Measurements from ENCODE around the gene LPP. TPM values are rescaled to one million over a fixed set of nuclear protein-coding genes. Genes with fewer than 3 reads are reported as not detected.

Gene LPP
- total RNA-seq, 1 experiment from 2014 or later = 264 TPM

DNA sequence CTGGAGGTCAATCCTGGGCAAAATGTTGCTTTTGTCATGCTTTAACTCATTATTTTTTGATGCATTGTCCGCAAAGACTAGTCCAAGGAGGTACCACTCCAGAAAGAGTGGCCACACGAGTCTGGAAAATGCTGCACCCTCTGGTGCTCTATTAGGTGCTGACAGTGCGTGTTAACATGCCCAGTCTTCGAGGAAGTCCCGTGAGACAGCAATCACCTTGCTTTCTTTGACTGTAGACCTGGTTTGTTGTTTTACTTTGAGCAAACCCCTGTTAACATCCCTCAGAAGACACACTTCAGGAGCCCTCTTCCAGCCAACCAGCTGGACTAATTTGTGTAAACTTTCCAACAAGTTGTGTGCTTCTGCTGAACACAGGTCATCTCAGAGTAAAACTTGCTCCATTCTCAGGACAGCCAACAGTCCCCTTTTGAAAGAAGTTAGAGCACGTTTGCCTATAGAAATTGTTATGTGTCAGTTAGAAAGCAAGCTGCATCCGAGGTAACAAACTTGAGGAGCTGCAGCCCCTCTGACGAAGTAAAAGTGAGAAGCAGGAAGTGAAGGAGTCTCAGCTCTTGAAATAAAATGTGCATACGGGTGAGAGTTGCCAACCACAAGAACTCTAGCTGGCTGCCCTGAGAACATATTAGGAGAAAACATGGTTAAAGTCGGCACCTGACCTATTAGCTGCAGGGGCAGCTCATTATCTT, 205.0 kb downstream of the LPP start:
- peaks cover 15% of the 10 kb centered on the region for H3K4me1 Mint-ChIP-seq (ENCODE audit: low read depth, unreplicated experiment)
- intact Hi-C loops (cut with micrococcal nuclease; ENCODE audit: unreplicated experiment) = no loop called here
- H3K36me3 Mint-ChIP-seq (ENCODE audit: insufficient read depth, unreplicated experiment) = no peaks in the 10 kb centered on the region
- no peak overlapping the region for H3K4me3 Mint-ChIP-seq (ENCODE audit: low read depth, unreplicated experiment)
- DNase-seq = no peak
- no peaks in the 10 kb centered on the region for H3K27me3 Mint-ChIP-seq (ENCODE audit: unreplicated experiment)
- TF ChIP-seq, protein P1, sequence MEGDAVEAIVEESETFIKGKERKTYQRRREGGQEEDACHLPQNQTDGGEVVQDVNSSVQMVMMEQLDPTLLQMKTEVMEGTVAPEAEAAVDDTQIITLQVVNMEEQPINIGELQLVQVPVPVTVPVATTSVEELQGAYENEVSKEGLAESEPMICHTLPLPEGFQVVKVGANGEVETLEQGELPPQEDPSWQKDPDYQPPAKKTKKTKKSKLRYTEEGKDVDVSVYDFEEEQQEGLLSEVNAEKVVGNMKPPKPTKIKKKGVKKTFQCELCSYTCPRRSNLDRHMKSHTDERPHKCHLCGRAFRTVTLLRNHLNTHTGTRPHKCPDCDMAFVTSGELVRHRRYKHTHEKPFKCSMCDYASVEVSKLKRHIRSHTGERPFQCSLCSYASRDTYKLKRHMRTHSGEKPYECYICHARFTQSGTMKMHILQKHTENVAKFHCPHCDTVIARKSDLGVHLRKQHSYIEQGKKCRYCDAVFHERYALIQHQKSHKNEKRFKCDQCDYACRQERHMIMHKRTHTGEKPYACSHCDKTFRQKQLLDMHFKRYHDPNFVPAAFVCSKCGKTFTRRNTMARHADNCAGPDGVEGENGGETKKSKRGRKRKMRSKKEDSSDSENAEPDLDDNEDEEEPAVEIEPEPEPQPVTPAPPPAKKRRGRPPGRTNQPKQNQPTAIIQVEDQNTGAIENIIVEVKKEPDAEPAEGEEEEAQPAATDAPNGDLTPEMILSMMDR (IDR thresholded peaks at IDR 0.05; ENCODE audit: unreplicated experiment) = no peak
- H3K9me3 Mint-ChIP-seq (ENCODE audit: low read depth, unreplicated experiment) = no peaks in the 10 kb centered on the region
- BruUV-seq (replicated peaks) = no TSS peak
- no peak overlapping the region for H3K27ac Mint-ChIP-seq (ENCODE audit: unreplicated experiment)
- CTCF ChIA-PET = interaction anchor here (0.7 kb wide), 1 partner anchor 619 kb away, joined by 5 read pairs; no protein-coding TSS in a partner anchor

DNA sequence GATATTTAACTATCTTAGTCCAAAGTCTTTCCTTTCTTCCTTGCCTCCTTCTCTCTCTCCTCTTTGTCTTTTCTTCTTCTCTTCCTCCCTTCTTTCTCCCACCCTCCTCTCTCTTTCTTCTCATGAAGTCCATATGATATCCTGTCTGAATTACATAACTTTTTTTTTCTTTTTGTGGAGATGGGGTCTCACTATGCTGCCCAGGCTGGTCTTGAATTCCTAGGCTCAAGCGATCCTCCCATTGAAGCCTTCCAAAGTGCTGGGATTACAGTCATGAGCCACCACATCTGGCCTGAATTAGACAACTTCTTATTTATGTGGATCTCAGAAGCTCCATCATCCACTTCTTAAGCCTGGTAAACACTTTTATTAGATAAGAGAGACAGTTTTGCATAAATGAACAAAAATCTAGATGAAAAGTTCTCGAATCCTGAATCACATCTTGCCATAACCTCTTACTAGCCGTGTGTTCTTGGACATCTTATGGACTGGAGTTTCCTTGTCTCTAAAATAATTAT, 206.5 kb downstream of the LPP start:
- peaks cover 30% of the 10 kb centered on the region for H3K4me1 Mint-ChIP-seq (ENCODE audit: low read depth, unreplicated experiment)
- CTCF ChIA-PET = no interaction called here
- no TSS peak for BruUV-seq (replicated peaks)
- TF ChIP-seq, protein P1 (IDR thresholded peaks at IDR 0.05; ENCODE audit: unreplicated experiment) = no peak
- H3K4me3 Mint-ChIP-seq (ENCODE audit: low read depth, unreplicated experiment) = no peak overlapping the region
- intact Hi-C loops (cut with micrococcal nuclease; ENCODE audit: unreplicated experiment) = loop anchor here (10.0 kb wide), 1 partner anchor 594 kb away; no protein-coding TSS in a partner anchor
- no peaks in the 10 kb centered on the region for H3K27me3 Mint-ChIP-seq (ENCODE audit: unreplicated experiment)
- DNase-seq = no peak
- no peak overlapping the region for H3K27ac Mint-ChIP-seq (ENCODE audit: unreplicated experiment)
- H3K9me3 Mint-ChIP-seq (ENCODE audit: low read depth, unreplicated experiment) = no peaks in the 10 kb centered on the region
- H3K36me3 Mint-ChIP-seq (ENCODE audit: insufficient read depth, unreplicated experiment) = no peaks in the 10 kb centered on the region

DNA sequence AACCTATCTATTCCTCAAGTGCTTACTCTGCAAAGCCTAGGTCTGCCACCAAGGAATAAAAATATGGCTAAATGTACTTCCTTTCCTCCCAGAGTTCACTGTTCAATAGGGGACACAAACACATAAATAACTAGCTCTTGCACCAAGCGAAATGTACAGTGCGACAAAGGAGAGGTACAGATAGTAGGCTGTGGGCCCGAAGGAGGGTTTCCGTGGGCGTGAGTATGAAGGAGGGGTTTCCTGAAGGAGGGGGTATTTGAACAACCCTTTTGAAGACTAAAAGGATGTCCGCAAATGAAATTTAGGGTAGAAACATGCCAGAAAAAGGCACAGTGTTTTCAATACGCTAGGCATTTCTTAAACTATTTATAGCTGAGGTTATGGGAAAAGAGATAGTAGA, 207.9 kb downstream of the LPP start:
- CTCF ChIA-PET = interaction anchor here (0.5 to 1.6 kb wide), 7 partner anchors 12 to 1974 kb away, joined by 3 to 9 read pairs (median 6); no protein-coding TSS in a partner anchor
- H3K4me1 Mint-ChIP-seq (ENCODE audit: low read depth, unreplicated experiment) = peaks cover 44% of the 10 kb centered on the region
- H3K27ac Mint-ChIP-seq (ENCODE audit: unreplicated experiment) = peak overlapping the region; percentile 23
- TF ChIP-seq, protein P1 (IDR thresholded peaks at IDR 0.05; ENCODE audit: unreplicated experiment) = no peak
- no peaks in the 10 kb centered on the region for H3K36me3 Mint-ChIP-seq (ENCODE audit: insufficient read depth, unreplicated experiment)
- intact Hi-C loops (cut with micrococcal nuclease; ENCODE audit: unreplicated experiment) = loop anchor here (10.0 kb wide), 1 partner anchor 593 kb away; no protein-coding TSS in a partner anchor
- no peaks in the 10 kb centered on the region for H3K9me3 Mint-ChIP-seq (ENCODE audit: low read depth, unreplicated experiment)
- no peaks in the 10 kb centered on the region for H3K27me3 Mint-ChIP-seq (ENCODE audit: unreplicated experiment)
- H3K4me3 Mint-ChIP-seq (ENCODE audit: low read depth, unreplicated experiment) = peak overlapping the region; percentile 0
- no TSS peak for BruUV-seq (replicated peaks)
- no peak for DNase-seq

DNA sequence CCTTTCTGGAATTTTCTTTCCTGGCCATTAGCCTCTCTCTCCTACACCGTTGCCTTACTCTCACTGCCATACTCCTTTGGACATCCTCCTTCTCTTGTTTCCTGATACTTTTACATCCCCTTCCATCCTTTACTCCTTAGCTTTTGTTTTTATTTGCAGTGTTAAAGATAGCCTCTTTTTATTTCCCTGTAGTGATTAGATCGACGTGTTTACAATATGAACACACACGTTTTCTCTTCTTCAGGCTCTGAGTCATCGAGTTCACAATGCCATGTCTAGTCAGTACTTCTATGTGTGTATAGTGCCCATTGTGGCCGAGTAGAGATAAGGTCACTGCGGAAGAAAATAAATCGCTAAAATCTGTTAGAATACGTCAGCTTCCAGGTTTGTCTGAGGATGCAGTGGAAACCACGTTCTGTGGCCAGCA, 208.5 kb downstream of the LPP start:
- Mint-ChIP-seq H3K27me3 (ENCODE audit: unreplicated experiment) (no peaks in the 10 kb centered on the region), H3K27ac (ENCODE audit: unreplicated experiment) (peak overlapping the region; percentile 23), H3K9me3 (ENCODE audit: low read depth, unreplicated experiment) (no peaks in the 10 kb centered on the region), H3K4me3 (ENCODE audit: low read depth, unreplicated experiment) (peak overlapping the region; percentile 0), H3K4me1 (ENCODE audit: low read depth, unreplicated experiment) (peaks cover 44% of the 10 kb centered on the region), H3K36me3 (ENCODE audit: insufficient read depth, unreplicated experiment) (no peaks in the 10 kb centered on the region)
- intact Hi-C loops (cut with micrococcal nuclease; ENCODE audit: unreplicated experiment) = loop anchor here (10.0 kb wide), 1 partner anchor 592 kb away; no protein-coding TSS in a partner anchor
- peak; percentile 66 for DNase-seq
- CTCF ChIA-PET = interaction anchor here (0.5 to 1.6 kb wide), 9 partner anchors 12 to 1973 kb away, joined by 3 to 9 read pairs (median 3); no protein-coding TSS in a partner anchor
- TF ChIP-seq, protein P1 (IDR thresholded peaks at IDR 0.05; ENCODE audit: unreplicated experiment) = no peak
- no TSS peak for BruUV-seq (replicated peaks)
